Stimulated activated CD8-positive, alpha-beta memory T cell treated with anti-CD3 and anti-CD28 coated beads, Interleukin-15, amount 100 ng/mL, for 24 hours (primary cell): ENCODE data around the gene COX19.
"Not testable (repeated sequence)": the region's sequence is repeated elsewhere in the genome, so short reads cannot be mapped to it uniquely, and the experiment has no call there.

Source experiments
- DNase-seq: peaks from one replicate; pipeline ENCODE4 v3.0.0-alpha.2; 2020; ENCODE audit warnings: low read depth

The COX19 gene

GRCh38 chr7:960972-961371 is 14.4 kb downstream of the COX19 start:
- not testable (repeated sequence) for DNase-seq

DNA sequence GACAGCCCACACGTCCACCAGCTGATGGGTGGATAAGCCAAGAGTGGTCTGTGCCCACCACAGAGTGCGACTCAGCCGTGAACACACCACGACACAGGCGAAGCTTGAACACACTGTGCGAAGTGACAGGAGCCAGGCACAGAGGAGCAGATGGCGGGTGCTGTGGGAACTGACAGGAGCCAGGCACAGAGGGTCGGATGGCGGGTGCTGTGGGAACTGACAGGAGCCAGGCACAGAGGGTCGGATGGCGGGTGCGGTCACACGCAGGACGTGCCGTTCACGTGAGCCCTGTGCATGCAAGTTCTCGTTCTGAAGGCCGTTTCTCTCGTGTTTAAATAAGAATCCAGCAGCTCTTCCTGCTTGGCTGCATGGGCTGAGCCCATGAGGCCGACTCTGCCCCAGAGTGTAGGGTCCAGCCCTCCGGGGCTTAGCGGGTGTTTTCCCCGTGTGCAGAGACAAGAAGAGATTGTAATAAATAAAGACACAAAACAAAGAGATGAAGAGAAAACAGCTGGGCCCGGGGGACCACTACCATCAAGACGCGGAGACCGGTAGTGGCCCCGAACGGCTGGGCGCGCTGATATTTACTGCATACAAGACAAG is 15.0 kb downstream of the COX19 start:
- DNase-seq, result no peak

DNA sequence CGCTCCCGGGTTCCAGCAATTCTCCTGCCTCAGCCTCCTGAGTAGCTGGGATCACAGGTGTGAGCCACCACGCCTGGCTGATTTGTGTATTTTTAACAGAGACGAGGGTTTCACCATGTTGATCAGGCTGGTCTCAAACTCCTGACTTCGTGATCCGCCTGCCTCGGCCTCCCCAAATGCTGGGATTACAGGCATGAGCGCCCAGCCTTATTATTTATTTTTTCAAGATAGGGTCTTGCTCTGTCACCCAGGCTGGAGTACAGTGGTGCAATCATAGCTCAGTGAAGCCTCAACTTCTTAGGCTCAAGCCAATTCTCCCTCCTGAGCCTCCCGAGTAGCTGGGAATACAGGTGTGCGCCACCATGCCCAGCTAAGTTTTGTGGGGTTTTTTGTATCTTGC is 15.6 kb downstream of the COX19 start:
- DNase-seq, result not testable (repeated sequence)

DNA sequence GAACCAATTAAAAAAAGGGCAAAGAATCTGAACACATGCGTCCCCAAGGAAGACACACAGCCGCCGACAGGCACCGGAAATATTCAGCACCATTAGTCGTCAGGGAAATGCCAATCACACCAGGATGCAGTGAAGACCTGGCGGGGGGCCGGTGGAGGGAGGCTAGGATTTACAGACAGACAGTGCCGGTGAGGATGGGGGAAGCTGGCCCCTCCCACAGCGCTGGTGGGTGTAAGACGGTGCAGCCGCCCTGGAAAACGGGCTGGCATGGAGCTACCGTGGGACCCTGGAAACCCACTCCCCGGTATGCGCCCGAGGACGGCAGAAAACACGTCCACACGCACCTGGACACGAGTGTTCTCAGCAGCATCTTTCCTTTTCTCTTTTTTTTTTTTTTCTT is 16.1 kb downstream of the COX19 start:
- no peak for DNase-seq

DNA sequence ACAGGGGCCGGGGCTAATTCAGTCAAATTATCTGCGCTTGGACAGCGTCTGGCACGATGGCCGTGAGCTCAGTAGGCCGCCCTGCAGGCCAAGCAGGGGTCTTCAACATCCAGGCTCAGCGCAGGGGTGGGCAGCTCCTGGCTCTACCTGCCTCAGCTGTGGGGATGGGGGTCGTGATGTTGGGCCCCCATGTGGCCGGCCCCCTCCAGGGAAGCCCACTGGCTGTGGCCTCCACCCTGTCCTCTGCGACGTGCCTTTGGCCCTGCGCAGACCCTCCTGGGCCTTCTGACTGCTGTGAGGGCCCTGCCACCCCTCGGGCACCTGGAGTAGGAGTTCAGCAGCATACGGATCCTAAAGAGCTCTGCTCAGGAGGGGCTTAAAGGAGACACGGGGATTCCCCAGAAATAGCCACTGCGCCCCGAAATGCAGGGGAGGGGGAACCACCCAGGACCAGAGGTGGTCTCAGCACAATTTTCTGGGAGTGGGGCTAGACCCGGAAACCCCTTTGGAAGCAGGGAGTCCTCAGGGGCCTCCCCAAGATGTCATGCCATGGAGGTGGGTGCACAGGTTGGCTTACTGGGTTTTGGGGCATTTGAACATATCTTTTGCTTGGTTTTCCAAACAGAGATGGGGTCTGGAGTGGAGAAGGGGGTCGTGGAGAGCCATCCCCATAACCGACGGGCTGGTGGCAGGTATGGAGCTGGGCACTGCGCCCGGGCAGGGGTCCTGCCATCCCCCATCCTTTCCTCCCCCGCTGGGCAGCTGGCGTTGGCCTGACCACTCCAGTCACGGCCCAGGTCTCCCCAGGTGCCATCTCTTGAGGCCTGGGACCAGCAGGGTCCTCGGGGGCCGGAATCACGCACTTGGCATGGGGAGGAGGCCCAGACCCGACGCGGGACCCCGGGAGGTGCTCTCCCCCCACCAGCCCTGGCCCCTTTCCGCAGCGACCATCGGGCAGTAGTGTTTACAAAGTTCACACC is 16.8 kb downstream of the COX19 start:
- no peak for DNase-seq

DNA sequence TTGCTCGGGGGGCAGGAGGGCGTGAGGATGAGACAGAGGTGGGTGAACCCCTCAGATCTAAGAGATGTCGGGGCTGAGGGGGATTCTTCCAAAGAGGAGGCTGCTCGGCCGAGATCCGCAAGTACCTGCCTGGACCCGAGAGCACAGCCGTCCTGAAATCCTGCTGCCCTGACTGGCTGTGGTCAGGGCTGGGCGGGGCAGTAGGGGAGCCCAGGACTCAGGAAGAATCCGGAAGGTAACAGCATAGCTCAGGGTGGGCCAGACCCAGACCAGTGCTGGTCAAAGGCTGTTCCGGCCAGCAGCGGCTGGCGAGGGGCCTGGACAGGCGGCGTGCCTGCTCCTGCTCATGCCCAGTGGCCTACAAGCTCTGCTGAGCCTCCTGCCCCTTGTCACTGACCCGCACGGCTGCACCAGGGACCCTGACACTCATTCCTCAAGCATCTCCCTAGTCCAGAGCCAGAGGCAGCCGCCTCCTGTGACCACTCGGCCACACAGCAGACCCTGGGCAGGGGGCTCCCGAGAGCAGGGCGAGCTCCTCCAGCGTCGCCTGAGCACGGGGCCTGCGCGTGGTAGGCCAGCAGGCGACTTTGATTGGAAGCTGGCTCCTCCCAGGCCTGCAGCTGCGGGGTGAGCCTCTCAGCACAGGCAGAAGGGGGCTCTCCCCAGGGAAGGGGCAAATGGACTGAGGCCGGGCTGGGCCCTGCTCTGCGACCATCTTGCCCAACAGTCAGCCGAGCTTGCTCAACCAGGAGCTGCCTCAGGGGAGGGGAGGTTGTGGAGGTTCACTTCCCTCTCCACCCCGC is 17.7 kb downstream of the COX19 start:
- no peak for DNase-seq

- DNase-seq, result no peak
Measured at GRCh38 chr7:956031-956430, 19.3 kb downstream of the COX19 start.

DNA sequence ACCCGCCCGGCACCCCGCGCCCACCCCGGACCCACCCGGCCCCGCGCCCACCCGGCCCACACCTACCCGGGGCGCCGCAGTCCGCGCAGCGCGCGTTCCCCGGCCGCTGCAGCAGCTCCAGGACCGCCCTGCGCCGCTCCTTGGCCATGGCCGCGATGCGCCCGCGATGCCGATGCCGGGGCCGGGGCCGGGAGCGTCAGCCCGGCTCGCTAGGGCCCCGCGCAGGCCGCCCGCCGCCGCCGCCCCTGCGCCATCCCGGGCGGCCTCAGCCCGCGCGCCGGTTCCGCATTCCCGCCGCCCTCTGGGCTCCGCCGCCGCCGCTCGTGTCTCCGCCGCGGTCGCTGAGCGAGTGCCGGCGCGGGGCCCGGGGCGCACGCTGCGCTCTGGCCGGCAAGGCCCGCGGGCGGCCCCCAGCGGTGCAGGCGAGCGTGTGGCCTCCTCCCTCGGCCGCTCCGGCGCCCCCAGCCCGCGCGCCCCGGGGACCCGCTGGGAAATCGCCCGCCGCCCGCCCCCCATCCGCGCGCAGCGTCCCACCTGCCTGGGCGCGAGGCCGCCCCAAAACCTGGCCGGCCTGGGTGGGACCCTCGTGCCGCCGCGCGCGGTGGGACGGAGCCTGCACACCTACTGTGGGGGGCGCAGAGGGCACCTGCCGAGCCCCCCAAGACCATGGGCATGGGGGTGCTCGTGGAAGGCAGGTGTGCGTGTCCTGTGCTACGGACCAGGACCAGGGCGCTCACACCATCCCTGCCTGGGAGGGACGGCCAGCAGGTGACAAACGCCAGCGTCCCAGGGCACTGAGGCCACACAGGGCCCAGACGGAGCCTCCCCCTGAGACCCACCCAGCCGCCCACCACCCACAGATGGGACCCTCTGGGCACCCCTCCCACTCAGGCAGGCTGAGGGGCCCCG is 20.8 kb downstream of the COX19 start, which contains the start of gene ADAP1:
ADAP1 (minus strand) TSS at position 351 of the 909 bp plus-strand sequence; CDS start at position 148, 203 bp downstream.
- DNase-seq, result peak; percentile 33

DNA sequence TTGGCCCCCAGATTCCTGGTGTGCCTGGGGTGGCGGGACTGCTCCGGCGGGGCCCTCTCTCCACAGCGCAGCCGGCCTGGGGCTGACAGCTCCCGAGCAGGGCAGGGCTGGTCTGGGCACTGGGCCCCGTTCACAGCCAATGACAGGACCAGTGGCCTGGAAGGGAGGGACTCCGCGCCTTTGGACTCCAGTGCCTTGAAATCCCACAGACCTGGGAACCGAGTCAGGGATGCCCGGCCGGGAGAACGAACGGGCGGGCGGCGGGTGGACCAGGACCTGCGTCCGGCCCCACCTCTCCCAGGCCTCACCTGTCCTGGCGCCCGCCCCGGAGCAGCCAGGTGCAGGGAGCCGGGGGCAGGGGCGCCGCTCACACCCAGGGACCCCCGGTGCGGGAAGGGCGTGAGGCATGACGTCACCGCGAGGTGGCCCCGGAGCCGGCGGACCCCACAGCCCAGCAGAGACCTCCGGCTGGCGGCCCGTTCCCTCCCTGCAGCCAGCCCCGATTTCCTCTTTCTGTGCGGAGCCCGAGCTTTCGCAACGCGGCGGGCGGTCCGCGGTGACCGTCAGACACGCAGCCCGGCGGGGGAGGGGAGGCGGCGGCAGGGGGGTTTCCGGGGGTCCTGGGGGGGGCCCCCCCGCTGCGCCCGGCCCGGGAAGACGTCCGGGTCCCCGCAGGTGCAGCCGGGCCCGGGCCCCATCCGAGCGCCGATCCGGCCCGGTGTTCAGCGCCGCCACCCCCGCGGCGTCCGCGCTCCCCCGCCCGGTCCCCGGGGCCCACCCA is 21.6 kb downstream of the COX19 start:
- no peak for DNase-seq

- DNase-seq, result no peak
Measured at GRCh38 chr7:952548-953441, 22.6 kb downstream of the COX19 start.

- no peak for DNase-seq
Measured at GRCh38 chr7:951881-952547, 23.3 kb downstream of the COX19 start.

DNA sequence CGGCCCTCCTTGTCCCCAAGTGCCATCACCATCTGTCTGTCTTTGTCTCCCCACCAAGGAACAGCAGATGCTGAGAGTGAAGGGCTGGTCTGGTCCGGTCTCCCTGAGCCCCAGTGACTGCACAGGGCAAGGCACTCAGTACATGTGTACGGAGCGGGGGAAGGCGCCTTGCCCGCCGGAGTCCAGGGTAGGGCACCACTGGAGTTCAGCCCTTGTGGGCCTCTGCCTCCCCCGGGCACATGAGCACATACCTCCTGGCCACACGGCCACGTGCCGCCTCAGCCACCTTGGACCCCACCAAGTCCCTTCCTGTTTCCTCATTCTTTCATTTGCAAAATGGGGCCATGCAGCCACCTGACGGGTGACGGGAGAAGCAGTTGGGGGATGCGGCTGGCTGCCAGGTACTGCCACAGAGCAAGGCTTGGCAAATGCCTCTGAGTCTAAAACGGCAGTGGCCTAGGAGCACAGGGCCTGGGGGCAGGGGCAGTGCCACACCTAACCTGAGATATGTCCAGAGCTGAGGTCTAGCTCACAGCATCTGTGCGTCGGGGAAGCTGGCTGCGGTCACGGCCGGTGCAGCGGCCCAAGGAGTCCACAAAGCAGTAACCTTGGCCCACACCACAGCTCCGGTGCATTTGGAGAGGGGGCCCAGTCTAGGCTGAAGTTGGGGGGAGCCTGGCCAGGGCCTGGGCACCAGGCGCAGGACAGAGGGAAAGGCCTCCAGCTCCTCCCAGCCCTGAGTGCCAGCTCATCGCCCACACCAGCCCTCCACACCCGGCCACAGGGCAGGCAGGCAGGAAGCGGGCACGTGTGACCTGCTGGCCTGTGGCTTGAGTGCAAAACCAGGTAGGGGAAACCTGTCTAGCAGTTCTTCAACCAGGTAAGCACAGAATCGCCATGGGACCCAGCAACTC is 26.1 kb downstream of the COX19 start:
- no peak for DNase-seq

DNA sequence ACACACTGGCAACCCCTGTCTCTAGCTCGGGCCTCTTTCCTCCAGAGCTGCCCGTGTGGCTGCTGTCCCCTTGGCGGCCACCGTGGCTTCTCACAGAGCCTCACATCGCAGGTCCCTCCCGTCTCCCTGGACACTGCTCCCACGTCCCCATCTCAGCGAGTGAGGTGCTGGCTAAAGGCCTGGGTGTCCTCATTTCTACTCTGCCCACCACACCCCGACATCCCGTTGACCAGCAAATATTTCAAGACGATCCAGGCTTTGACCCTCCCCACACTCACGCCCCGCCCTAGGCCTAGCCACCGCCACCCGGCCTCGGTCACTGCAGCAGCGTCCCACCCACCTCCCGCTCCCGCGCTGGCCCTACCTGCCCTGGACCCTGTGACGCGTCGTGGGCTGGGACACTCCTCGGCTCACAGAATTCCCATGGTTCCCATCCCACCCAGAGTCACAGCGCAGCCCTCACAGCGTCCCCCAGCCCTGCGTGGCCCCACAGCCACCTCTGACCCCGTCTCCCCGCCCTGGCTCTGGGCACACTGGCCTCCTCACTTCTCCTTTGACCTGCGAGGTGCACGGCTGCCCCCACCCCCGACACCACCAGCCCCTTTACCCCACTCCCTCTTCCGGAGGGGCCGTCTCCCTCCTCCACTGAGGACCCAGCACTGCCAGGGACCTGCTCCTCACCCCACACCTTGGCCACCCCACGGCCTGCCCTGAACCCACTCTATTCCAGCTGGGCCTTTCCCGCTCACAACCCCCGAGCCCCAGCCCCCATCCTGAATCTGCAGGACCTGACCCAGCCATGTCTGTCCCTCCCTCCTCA is 27.7 kb downstream of the COX19 start:
- DNase-seq, result no peak

- no peak for DNase-seq
Measured at GRCh38 chr7:946256-946996, 28.9 kb downstream of the COX19 start.

DNA sequence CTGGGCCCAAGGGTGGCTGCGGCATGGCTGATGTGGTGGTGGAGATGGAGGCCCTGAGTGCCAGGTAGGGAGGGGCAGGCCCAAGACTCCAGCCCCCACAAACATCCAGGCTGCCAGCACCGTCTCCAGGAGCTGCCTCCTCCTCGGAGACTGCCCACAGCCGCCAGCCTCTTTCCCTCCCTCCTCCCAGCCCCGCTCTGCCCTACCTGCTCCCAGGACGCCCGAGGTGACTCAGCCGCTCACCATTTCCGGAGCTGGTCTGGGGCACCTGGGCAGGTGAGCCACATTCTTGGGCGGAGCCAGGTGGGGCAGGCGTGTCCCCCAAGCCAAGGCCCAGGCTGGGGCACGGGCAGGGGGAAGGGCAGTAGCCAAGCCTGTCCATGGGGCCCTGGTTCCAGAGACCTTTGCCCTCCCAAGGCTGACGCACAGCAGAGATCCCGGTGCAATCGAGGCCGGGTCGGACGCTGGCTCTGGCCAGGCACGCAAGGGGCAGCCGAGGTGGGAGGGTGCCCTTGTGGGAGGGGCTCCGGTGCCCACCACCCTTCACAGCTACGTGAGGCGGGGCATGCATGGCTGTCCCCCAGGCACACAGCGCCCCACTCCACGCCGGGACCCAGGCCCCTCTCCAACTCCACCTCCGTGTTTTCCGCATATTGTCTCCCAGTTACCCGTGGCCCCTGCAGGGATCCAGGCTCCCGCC is 29.6 kb downstream of the COX19 start:
- no peak for DNase-seq

DNA sequence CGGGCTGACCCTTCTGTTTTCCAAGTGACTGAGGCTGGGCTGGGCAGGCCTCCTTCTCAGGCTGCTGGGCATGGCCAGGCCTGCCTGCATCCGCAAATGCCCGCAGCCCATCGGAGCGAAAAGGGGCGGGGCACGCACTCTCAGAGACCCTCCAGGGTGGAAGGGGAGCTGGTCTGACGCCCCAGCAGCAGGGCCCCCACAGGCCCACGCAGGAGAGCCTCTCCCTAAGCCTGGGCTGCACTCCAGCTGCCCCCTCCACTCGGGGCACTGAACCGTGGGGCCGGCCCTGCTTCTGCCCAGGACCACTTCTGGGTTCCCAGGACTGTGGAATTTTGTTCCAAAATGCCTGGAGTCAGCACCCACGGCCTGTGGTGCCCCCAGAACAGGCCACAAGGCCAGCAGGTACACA is 30.2 kb downstream of the COX19 start:
- DNase-seq, result no peak
